Tongue (tissue), 2 donors: ENCODE measurements around the gene ACAD10. TPM values are rescaled to one million over a fixed set of nuclear protein-coding genes. Genes with fewer than 3 reads are reported as not detected.

Experiments used
- small RNA-seq: library from RNA; depleted of rRNA; stranded (forward); fragments of <200 nt; gene quantifications from one replicate; pipeline ENCODE3, GENCODE V24; 2014; ENCODE audit warnings: low replicate concordance
- total RNA-seq: library from RNA; depleted of rRNA; stranded (reverse); fragments of >200 nt; gene quantifications from one replicate; pipeline ENCODE4 v1.2.3, GENCODE V29; 2014

ACAD10 gene
- total RNA-seq, 1 donor from 2014 or later, result 21.2 TPM

Small RNAs within 50 kb of the gene (small RNA-seq; reads per million reads assigned to genes)
- gene MIR6761, result 0.15 reads per million

Other genes starting within 250 kb of the ACAD10 start
- gene ATXN2, start 86.7 kb upstream of the ACAD10 start, total RNA-seq, result 51.4 TPM
- gene BRAP, start 97 bp upstream of the ACAD10 start, total RNA-seq, result 20.5 TPM
- gene ALDH2, start 80.9 kb downstream of the ACAD10 start, total RNA-seq, result 23.9 TPM
- gene MAPKAPK5, start 156.2 kb downstream of the ACAD10 start, total RNA-seq, result 38.7 TPM